Spleen (tissue), 7 donors: ENCODE results near the gene DCTN3.

Experiments
- POLR2A ChIP-seq, 3 donors: fragments of 450-650 bp; IDR thresholded peaks; one replicate each; pipeline ENCODE4 v1.5.1; 2017; ENCODE audit warnings: antibody characterized with exemption in 3 of 3, mild to moderate bottlenecking in 1 of 3
- TF ChIP-seq, protein P1 (sequence below), 11 experiments: fragments of 200-600 bp in 7 of 11; fragments of 450-650 bp in 4 of 11; sonication (generic) in 4 of 11; IDR thresholded peaks in 8 of 11; conservative IDR thresholded peaks in 3 of 11; 1 replicate in 7 of 11; 2 replicates in 4 of 11; pipeline versions ENCODE4 v1.4.0 to v1.8.0; 2016 to 2021; ENCODE audit warnings: antibody characterized with exemption in 11 of 11, inconsistent platforms in 4 of 11, mild to moderate bottlenecking in 1 of 11
- donor health status: DM: no; HTN: no; CAD: no; lungs with moderate emphysema.
- donor health status: DM: no; HTN: no; CAD: no.
- donor health status: DM: no; HTN: no; CAD: no.

DNA sequence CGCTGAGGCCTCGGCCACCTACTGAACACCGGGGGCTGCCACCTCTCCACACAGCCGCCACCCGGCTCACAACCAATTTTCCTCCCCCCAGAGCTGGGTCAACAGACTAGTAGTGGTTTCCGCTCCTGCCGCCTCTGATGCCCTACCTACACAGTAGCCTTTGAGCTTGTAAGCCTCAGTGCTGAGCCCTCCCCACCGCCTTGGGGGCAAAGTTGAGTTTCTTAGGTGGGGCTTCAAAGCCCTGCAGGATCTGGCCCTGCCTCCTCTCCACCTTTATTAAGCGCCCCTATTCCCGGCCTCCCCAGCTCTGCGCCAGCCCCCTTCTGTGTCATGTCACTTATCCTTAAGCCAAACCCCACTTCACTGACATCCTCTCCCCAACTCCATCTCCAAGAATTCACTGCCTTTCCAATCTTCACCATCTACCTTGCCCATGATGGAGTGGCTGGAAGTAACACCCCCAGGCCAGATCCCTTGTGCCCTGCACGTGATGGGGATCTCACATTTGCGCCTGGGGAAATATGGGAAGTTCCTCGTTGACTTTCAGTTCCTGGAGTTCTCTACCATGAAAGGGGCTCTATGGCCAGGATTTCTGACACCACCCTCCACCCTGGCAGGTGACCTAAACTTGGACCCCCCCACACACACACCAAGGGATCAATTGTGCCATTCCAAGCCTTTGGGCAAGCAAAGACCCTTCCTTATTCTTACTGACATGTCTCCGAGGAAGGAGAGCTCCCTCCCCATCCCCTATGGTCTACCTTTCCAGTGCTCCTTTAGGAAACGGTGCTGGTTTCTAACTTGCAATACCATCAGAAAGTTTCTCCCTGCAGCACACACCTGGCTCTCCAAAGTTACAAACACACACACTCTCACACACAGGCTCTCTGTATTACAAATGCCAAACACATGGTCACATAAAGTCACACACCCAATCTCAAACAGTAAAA, 28.1 kb downstream of the DCTN3 start:
- TF ChIP-seq, protein P1, sequence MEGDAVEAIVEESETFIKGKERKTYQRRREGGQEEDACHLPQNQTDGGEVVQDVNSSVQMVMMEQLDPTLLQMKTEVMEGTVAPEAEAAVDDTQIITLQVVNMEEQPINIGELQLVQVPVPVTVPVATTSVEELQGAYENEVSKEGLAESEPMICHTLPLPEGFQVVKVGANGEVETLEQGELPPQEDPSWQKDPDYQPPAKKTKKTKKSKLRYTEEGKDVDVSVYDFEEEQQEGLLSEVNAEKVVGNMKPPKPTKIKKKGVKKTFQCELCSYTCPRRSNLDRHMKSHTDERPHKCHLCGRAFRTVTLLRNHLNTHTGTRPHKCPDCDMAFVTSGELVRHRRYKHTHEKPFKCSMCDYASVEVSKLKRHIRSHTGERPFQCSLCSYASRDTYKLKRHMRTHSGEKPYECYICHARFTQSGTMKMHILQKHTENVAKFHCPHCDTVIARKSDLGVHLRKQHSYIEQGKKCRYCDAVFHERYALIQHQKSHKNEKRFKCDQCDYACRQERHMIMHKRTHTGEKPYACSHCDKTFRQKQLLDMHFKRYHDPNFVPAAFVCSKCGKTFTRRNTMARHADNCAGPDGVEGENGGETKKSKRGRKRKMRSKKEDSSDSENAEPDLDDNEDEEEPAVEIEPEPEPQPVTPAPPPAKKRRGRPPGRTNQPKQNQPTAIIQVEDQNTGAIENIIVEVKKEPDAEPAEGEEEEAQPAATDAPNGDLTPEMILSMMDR (IDR thresholded peaks at IDR 0.05 in 8 of 11, conservative IDR thresholded peaks at IDR 0.05 in 3 of 11), result peak in 7 of 11 experiments; percentile 6 to 68 (median 30)
- TF ChIP-seq POLR2A (IDR thresholded peaks at IDR 0.05), result no peak
